Trophoblast cell (in vitro differentiated cells and primary cell): ENCODE results near the gene CLGN.
"Not testable (repeated sequence)": the region's sequence is repeated elsewhere in the genome, so short reads cannot be mapped to it uniquely, and the experiment has no call there.

Source experiments
- DNase-seq, 2 donors: peaks; one replicate each; pipeline ENCODE4 v3.0.0-alpha.2; 2016
- H2AFZ ChIP-seq: 2 replicates; pipeline ENCODE4 v1.6.1; 2013; ENCODE audit warnings: low read length, moderate library complexity, mild to moderate bottlenecking; ENCODE audit not compliant: insufficient read depth, poor library complexity
- H2AK5ac ChIP-seq: 2 replicates; pipeline ENCODE4 v1.6.1; 2013; ENCODE audit warnings: mild to moderate bottlenecking, low read length
- H2BK120ac ChIP-seq: 2 replicates; pipeline ENCODE4 v1.6.1; 2013; ENCODE audit warnings: low read length, mild to moderate bottlenecking, moderate library complexity; ENCODE audit not compliant: insufficient read depth, poor library complexity
- H2BK12ac ChIP-seq: 2 replicates; pipeline ENCODE4 v1.6.1; 2013; ENCODE audit warnings: mild to moderate bottlenecking, low read length, moderate library complexity
- H2BK5ac ChIP-seq: 2 replicates; pipeline ENCODE4 v1.6.1; 2013; ENCODE audit warnings: low read length, low read depth, moderate library complexity, mild to moderate bottlenecking; ENCODE audit not compliant: poor library complexity
- H3K14ac ChIP-seq: 2 replicates; pipeline ENCODE4 v1.6.1; 2013; ENCODE audit warnings: mild to moderate bottlenecking, low read length
- H3K18ac ChIP-seq: 2 replicates; pipeline ENCODE4 v1.6.1; 2013; ENCODE audit warnings: mild to moderate bottlenecking, low read length
- H3K23ac ChIP-seq: 2 replicates; pipeline ENCODE4 v1.6.1; 2013; ENCODE audit warnings: low read length
- H3K27ac ChIP-seq: 2 replicates; pipeline ENCODE4 v1.5.1; 2013; ENCODE audit warnings: low read depth, mild to moderate bottlenecking, inconsistent platforms, low read length, moderate library complexity
- H3K27me3 ChIP-seq: 2 replicates; pipeline ENCODE4 v1.6.1; 2013; ENCODE audit warnings: inconsistent platforms, mild to moderate bottlenecking, low read length, moderate library complexity; ENCODE audit not compliant: insufficient read depth
- H3K36me3 ChIP-seq, 2 experiments: 1 replicate in 1 of 2; 2 replicates in 1 of 2; pipeline ENCODE4 v1.6.1; 2013; ENCODE audit warnings: low read length in 2 of 2, mild to moderate bottlenecking in 2 of 2, moderate library complexity in 1 of 2; ENCODE audit not compliant: insufficient read depth in 2 of 2, control insufficient read depth in 1 of 2
- H3K4ac ChIP-seq: 2 replicates; pipeline ENCODE4 v1.6.1; 2013; ENCODE audit warnings: low read depth, mild to moderate bottlenecking, low read length, moderate library complexity
- H3K4me1 ChIP-seq, 2 experiments: 1 replicate in 1 of 2; 2 replicates in 1 of 2; pipeline ENCODE4 v1.6.1; 2013; ENCODE audit warnings: low read length in 2 of 2, mild to moderate bottlenecking in 2 of 2, moderate library complexity in 1 of 2; ENCODE audit not compliant: insufficient read depth in 2 of 2, control insufficient read depth in 1 of 2
- H3K4me2 ChIP-seq: 2 replicates; pipeline ENCODE4 v1.6.1; 2013; ENCODE audit warnings: inconsistent platforms, mild to moderate bottlenecking, low read length, moderate library complexity
- H3K4me3 ChIP-seq: 2 replicates; pipeline ENCODE4 v1.5.1; 2013; ENCODE audit warnings: mild to moderate bottlenecking, low read depth, low read length, inconsistent platforms
- H3K79me1 ChIP-seq: one replicate; pipeline ENCODE4 v1.6.1; 2013; ENCODE audit warnings: low read length
- H3K79me2 ChIP-seq: 2 replicates; pipeline ENCODE4 v1.6.1; 2013; ENCODE audit warnings: low read length, mild to moderate bottlenecking; ENCODE audit not compliant: control insufficient read depth, insufficient read depth, poor library complexity
- H3K9ac ChIP-seq: 2 replicates; pipeline ENCODE4 v1.6.1; 2013; ENCODE audit warnings: mild to moderate bottlenecking, low read length
- H3K9me3 ChIP-seq: 2 replicates; pipeline ENCODE4 v1.6.1; 2013; ENCODE audit warnings: low read depth, mild to moderate bottlenecking, control low read depth, inconsistent platforms, low read length; ENCODE audit not compliant: insufficient read depth
- H4K12ac ChIP-seq: 2 replicates; pipeline ENCODE4 v1.6.1; 2013; ENCODE audit warnings: low read depth, mild to moderate bottlenecking, low read length, moderate library complexity
- H4K8ac ChIP-seq: 2 replicates; pipeline ENCODE4 v1.6.1; 2013; ENCODE audit warnings: low read depth, mild to moderate bottlenecking, low read length, moderate library complexity
- H4K91ac ChIP-seq: one replicate; pipeline ENCODE4 v1.6.1; 2013; ENCODE audit warnings: low read depth, mild to moderate bottlenecking, low read length, moderate library complexity
- WGBS: extraction: QIAGEN DNeasy Blood & Tissue Kit; methylation state at CpG from one replicate; pipeline ENCODE4 v1.1.7; 2013; ENCODE audit warnings: missing lambda C conversion rate; ENCODE audit not compliant: insufficient read length, insufficient coverage; ENCODE audit errors: extremely low coverage; 5-methylcytosine and 5-hydroxymethylcytosine counted together

The CLGN gene

DNA sequence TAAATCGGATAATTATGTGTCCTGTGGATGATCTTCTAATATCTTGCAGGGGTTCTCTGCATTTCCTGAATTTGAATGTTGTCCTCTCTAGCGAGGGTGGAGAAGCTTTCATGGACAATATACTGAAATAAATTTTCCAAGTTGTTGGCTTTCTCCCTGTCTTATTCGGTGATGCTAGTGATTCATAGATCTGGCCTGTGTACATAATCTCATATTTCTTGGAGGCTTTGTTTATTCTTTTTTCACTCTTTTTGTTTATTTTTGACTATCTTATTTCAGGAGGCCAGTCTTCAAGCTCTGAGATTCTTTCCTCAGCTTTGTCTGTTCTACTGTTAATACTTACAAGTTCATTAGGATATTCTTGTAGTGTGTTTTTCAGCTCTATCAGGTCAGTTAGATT lies 20.7 kb upstream of the CLGN start:
- Histone ChIP-seq H3K79me2 (no peaks in the 10 kb centered on the region), H3K27ac (no peak overlapping the region), H2AFZ (no peak overlapping the region), H3K79me1 (no peaks in the 10 kb centered on the region), H3K4ac (no peak overlapping the region), H3K9ac (no peak overlapping the region), H2BK5ac (no peak overlapping the region), H3K4me3 (no peak overlapping the region), H3K27me3 (no peaks in the 10 kb centered on the region), H3K4me1 (no peaks in the 10 kb centered on the region), H4K8ac (no peak overlapping the region), H3K36me3 (no peaks in the 10 kb centered on the region), H4K12ac (no peak overlapping the region), H2BK120ac (no peak overlapping the region), H3K18ac (no peak overlapping the region), H3K23ac (no peak overlapping the region), H3K9me3 (no peaks in the 10 kb centered on the region), H4K91ac (no peak overlapping the region), H3K14ac (no peak overlapping the region), H2BK12ac (no peak overlapping the region), H3K4me2 (no peak overlapping the region), H2AK5ac (no peak overlapping the region)
- WGBS, result no CpG with 5 or more reads among the region's 3 CpGs
- no peak for DNase-seq

GRCh38 chr4:140444347-140444746 lies 16.9 kb upstream of the CLGN start:
- H2BK12ac ChIP-seq, H3K4me1 ChIP-seq, H4K12ac ChIP-seq, H4K91ac ChIP-seq, H4K8ac ChIP-seq, H3K79me1 ChIP-seq, H2AK5ac ChIP-seq, H3K9ac ChIP-seq, H2BK120ac ChIP-seq, H3K79me2 ChIP-seq, H3K14ac ChIP-seq, H3K9me3 ChIP-seq, H2AFZ ChIP-seq, H3K4ac ChIP-seq, H3K4me3 ChIP-seq, H3K23ac ChIP-seq, H3K27ac ChIP-seq, H3K18ac ChIP-seq, DNase-seq, H3K36me3 ChIP-seq, H2BK5ac ChIP-seq, H3K27me3 ChIP-seq, H3K4me2 ChIP-seq: not testable (repeated sequence)
- no CpG with 5 or more reads among the region's 4 CpGs for WGBS

- no peak overlapping the region for H3K23ac ChIP-seq
- no peak for DNase-seq
- no peaks in the 10 kb centered on the region for H3K27me3 ChIP-seq
- no peaks in the 10 kb centered on the region for H3K36me3 ChIP-seq
- no peak overlapping the region for H2BK12ac ChIP-seq
- H2AFZ ChIP-seq, result no peak overlapping the region
- no peak overlapping the region for H3K4ac ChIP-seq
- H3K4me1 ChIP-seq, result no peaks in the 10 kb centered on the region
- no peak overlapping the region for H3K18ac ChIP-seq
- no peak overlapping the region for H4K91ac ChIP-seq
- H3K79me2 ChIP-seq, result no peaks in the 10 kb centered on the region
- no peak overlapping the region for H3K14ac ChIP-seq
- H4K8ac ChIP-seq, result no peak overlapping the region
- no peak overlapping the region for H2AK5ac ChIP-seq
- no peaks in the 10 kb centered on the region for H3K9me3 ChIP-seq
- no peak overlapping the region for H3K4me3 ChIP-seq
- no peak overlapping the region for H3K27ac ChIP-seq
- no peak overlapping the region for H4K12ac ChIP-seq
- H2BK120ac ChIP-seq, result no peak overlapping the region
- H3K79me1 ChIP-seq, result no peaks in the 10 kb centered on the region
- no peak overlapping the region for H2BK5ac ChIP-seq
- no peak overlapping the region for H3K4me2 ChIP-seq
- no peak overlapping the region for H3K9ac ChIP-seq
Measured at GRCh38 chr4:140439644-140440142, 12.2 kb upstream of the CLGN start.

- no peak overlapping the region for H2BK120ac ChIP-seq
- no peaks in the 10 kb centered on the region for H3K79me1 ChIP-seq
- no peak overlapping the region for H3K23ac ChIP-seq
- H3K4ac ChIP-seq, result no peak overlapping the region
- H3K79me2 ChIP-seq, result no peaks in the 10 kb centered on the region
- H4K12ac ChIP-seq, result no peak overlapping the region
- WGBS, result no CpG with 5 or more reads among the region's 7 CpGs
- H2AK5ac ChIP-seq, result no peak overlapping the region
- peak overlapping the region; percentile 95 for H3K4me2 ChIP-seq
- H2BK12ac ChIP-seq, result no peak overlapping the region
- H3K14ac ChIP-seq, result no peak overlapping the region
- H3K27ac ChIP-seq, result no peak overlapping the region
- peaks cover 2% of the 10 kb centered on the region for H3K9me3 ChIP-seq
- no peak overlapping the region for H4K91ac ChIP-seq
- peak overlapping the region; percentile 9 for H2AFZ ChIP-seq
- no peak overlapping the region for H4K8ac ChIP-seq
- H3K27me3 ChIP-seq, result no peaks in the 10 kb centered on the region
- no peak overlapping the region for H3K9ac ChIP-seq
- H3K18ac ChIP-seq, result no peak overlapping the region
- DNase-seq, result no peak
- H2BK5ac ChIP-seq, result no peak overlapping the region
- no peak overlapping the region for H3K4me3 ChIP-seq
- peaks cover 0 to 6% of the 10 kb centered on the region in 2 experiments for H3K4me1 ChIP-seq
- no peaks in the 10 kb centered on the region for H3K36me3 ChIP-seq
Measured at GRCh38 chr4:140427919-140428471, 547 bp upstream of the CLGN start.
